PC-3 (cell line): ENCODE measurements around the gene TANC1. TPM values are rescaled to one million over a fixed set of nuclear protein-coding genes. Genes with fewer than 3 reads are reported as not detected.

Source experiments
- ATAC-seq: fragments of 200-7000 bp; cut with Tn5 transposase; 2 replicates; pipeline ENCODE4 v1.9.1; 2020; ENCODE audit warnings: mild to moderate bottlenecking, moderate library complexity
- BruUV-seq: library from RNA; stranded (reverse); fragments of 400-500 nt; replicated peaks from 2 replicates; lab custom pipeline; 2021; lab: Mats Ljungman, UMichigan
- CTCF ChIA-PET: fragments of 300-600 bp; sonication (Branson Sonifier 250); formaldehyde crosslinking; loops from one replicate; lab custom pipeline; 2022; ENCODE audit warnings: antibody characterized with exemption; lab: Charles Lee
- POLR2A ChIA-PET: fragments of 300-600 bp; sonication (Branson Sonifier 250); formaldehyde crosslinking; loops from one replicate; lab custom pipeline; 2022; ENCODE audit warnings: antibody characterized with exemption; ENCODE audit not compliant: unreplicated experiment; lab: Charles Lee
- DNase-seq: peaks from one replicate; pipeline ENCODE4 v3.0.0-alpha.2; 2015
- H2AFZ ChIP-seq: fragments of 300-600 bp; sonication (generic); 2 replicates; pipeline ENCODE4 v1.6.0; 2016; ENCODE audit warnings: antibody characterized with exemption, low read length
- H3F3A ChIP-seq: fragments of 300-600 bp; sonication (generic); one replicate; pipeline ENCODE4 v1.6.0; 2017; ENCODE audit warnings: antibody characterized with exemption, low read length, control low read depth, mild to moderate bottlenecking; ENCODE audit not compliant: unreplicated experiment
- H3K27ac ChIP-seq: fragments of 300-600 bp; sonication (generic); 2 replicates; pipeline ENCODE4 v1.5.1; 2016; ENCODE audit warnings: mild to moderate bottlenecking, low read length
- H3K27me3 ChIP-seq: fragments of 300-600 bp; sonication (generic); 2 replicates; pipeline ENCODE4 v1.6.1; 2016; ENCODE audit warnings: low read length, mixed read lengths
- H3K36me3 ChIP-seq: fragments of 300-600 bp; sonication (generic); 2 replicates; pipeline ENCODE4 v1.6.1; 2016; ENCODE audit warnings: low read depth, mixed run types, low read length, mixed read lengths
- H3K4me1 ChIP-seq: fragments of 300-600 bp; sonication (generic); 2 replicates; pipeline ENCODE4 v1.5.1; 2016; ENCODE audit warnings: low read length; ENCODE audit not compliant: insufficient read depth
- H3K4me2 ChIP-seq: fragments of 300-600 bp; sonication (generic); 2 replicates; pipeline ENCODE4 v1.6.0; 2016; ENCODE audit warnings: low read length
- H3K4me3 ChIP-seq: fragments of 300-600 bp; sonication (generic); 2 replicates; pipeline ENCODE4 v1.5.1; 2016; ENCODE audit warnings: mild to moderate bottlenecking, low read length, mixed read lengths
- H3K79me2 ChIP-seq: fragments of 300-600 bp; sonication (generic); 2 replicates; pipeline ENCODE4 v1.6.1; 2017; ENCODE audit warnings: low read length, mixed read lengths
- H3K9ac ChIP-seq: fragments of 300-600 bp; sonication (generic); 2 replicates; pipeline ENCODE4 v1.6.0; 2016; ENCODE audit warnings: mild to moderate bottlenecking, low read length
- H3K9me2 ChIP-seq: fragments of 300-600 bp; sonication (generic); replicated peaks from 2 replicates; pipeline ENCODE4 v1.6.1; 2016; ENCODE audit warnings: mixed run types, low read length, mixed read lengths
- H3K9me3 ChIP-seq: fragments of 300-600 bp; sonication (generic); 2 replicates; pipeline ENCODE4 v1.6.1; 2016; ENCODE audit warnings: low read length, mixed read lengths
- H4K20me1 ChIP-seq: fragments of 300-600 bp; sonication (generic); 2 replicates; pipeline ENCODE4 v1.6.1; 2016; ENCODE audit warnings: low read length, mixed read lengths
- CTCF ChIP-seq: fragments of 300-600 bp; sonication (generic); conservative IDR thresholded peaks from 2 replicates; pipeline ENCODE4 v1.5.1; 2017; ENCODE audit warnings: antibody characterized with exemption, low read depth, mild to moderate bottlenecking, low read length
- EZH2 ChIP-seq: fragments of 300-600 bp; sonication (generic); IDR thresholded peaks from one replicate; pipeline ENCODE4 v1.6.1; 2017; ENCODE audit warnings: antibody characterized with exemption, mild to moderate bottlenecking, low read length; ENCODE audit not compliant: unreplicated experiment
- EZH2phosphoT487 ChIP-seq: fragments of 300-600 bp; sonication (generic); IDR thresholded peaks from 2 replicates; pipeline ENCODE4 v1.6.1; 2018; ENCODE audit warnings: mild to moderate bottlenecking, antibody characterized with exemption, low read length, borderline replicate concordance
- intact Hi-C: fragments of 100-400 bp; cut with micrococcal nuclease; formaldehyde crosslinking; loops from 2 replicates; pipeline ENCODE4 v1.9.0; 2023
- total RNA-seq: library from RNA; depleted of rRNA; stranded (reverse); fragments of >200 nt; gene quantifications from 2 replicates; pipeline ENCODE4 v1.2.3, GENCODE V29; 2014

The TANC1 gene
- total RNA-seq, 1 experiment from 2014 or later, result 17.6 TPM

GRCh38 chr2:158965107-158965506, 3.3 kb upstream of the TANC1 start:
- no peak overlapping the region for H3K4me2 ChIP-seq
- no peak overlapping the region for H2AFZ ChIP-seq
- H3K9me3 ChIP-seq, result no peaks in the 10 kb centered on the region
- H3K36me3 ChIP-seq, result no peaks in the 10 kb centered on the region
- ChIA-PET CTCF (no interaction called here), POLR2A (no interaction called here)
- intact Hi-C loops, result loop anchor here (5.0 kb wide), 3 partner anchors 43 to 132 kb away; no protein-coding TSS in a partner anchor
- peaks cover 8% of the 10 kb centered on the region for H3K4me1 ChIP-seq
- H3K79me2 ChIP-seq, result peaks cover 16% of the 10 kb centered on the region
- BruUV-seq, result no TSS peak
- no peaks in the 10 kb centered on the region for H3K9me2 ChIP-seq
- TF ChIP-seq EZH2, result no peak
- no peak for TF ChIP-seq CTCF
- no peak for TF ChIP-seq EZH2phosphoT487
- ATAC-seq, result no peak
- H3K4me3 ChIP-seq, result no peak overlapping the region
- DNase-seq, result no peak
- H3F3A ChIP-seq, result no peaks in the 10 kb centered on the region
- no peak overlapping the region for H3K27ac ChIP-seq
- H3K9ac ChIP-seq, result no peak overlapping the region
- H3K27me3 ChIP-seq, result no peaks in the 10 kb centered on the region
- no peaks in the 10 kb centered on the region for H4K20me1 ChIP-seq

- no peaks in the 10 kb centered on the region for H3F3A ChIP-seq
- ChIA-PET CTCF (no interaction called here), POLR2A (interaction anchor here (0.5 kb wide), 1 partner anchor 40 kb away, joined by 10 read pairs; no protein-coding TSS in a partner anchor)
- no peak overlapping the region for H3K27ac ChIP-seq
- H3K4me2 ChIP-seq, result no peak overlapping the region
- no peak for TF ChIP-seq EZH2
- TF ChIP-seq CTCF, result no peak
- TF ChIP-seq EZH2phosphoT487, result no peak
- H3K4me1 ChIP-seq, result peaks cover 10% of the 10 kb centered on the region
- DNase-seq (no peak), ATAC-seq (no peak)
- H3K9me2 ChIP-seq, result no peaks in the 10 kb centered on the region
- H4K20me1 ChIP-seq, result no peaks in the 10 kb centered on the region
- H3K79me2 ChIP-seq, result peaks cover 21% of the 10 kb centered on the region
- no peak overlapping the region for H3K9ac ChIP-seq
- no peak overlapping the region for H3K4me3 ChIP-seq
- intact Hi-C loops, result loop anchor here (5.0 kb wide), 3 partner anchors 43 to 132 kb away; no protein-coding TSS in a partner anchor
- no peaks in the 10 kb centered on the region for H3K36me3 ChIP-seq
- H3K9me3 ChIP-seq, result no peaks in the 10 kb centered on the region
- BruUV-seq, result no TSS peak
- H2AFZ ChIP-seq, result no peak overlapping the region
- no peaks in the 10 kb centered on the region for H3K27me3 ChIP-seq
These were observed 2.8 kb upstream of the TANC1 start for GRCh38 chr2:158965641-158966040.

- intact Hi-C loops, result loop anchor here (5.0 kb wide), 3 partner anchors 44 to 131 kb away; no protein-coding TSS in a partner anchor
- Histone ChIP-seq H3K27ac (no peak overlapping the region), H3K9me3 (no peaks in the 10 kb centered on the region), H3K9me2 (no peaks in the 10 kb centered on the region), H3K9ac (no peak overlapping the region), H3K27me3 (no peaks in the 10 kb centered on the region), H3K79me2 (peaks cover 28% of the 10 kb centered on the region), H3K4me3 (no peak overlapping the region), H3F3A (no peaks in the 10 kb centered on the region), H2AFZ (0 out of 2 replicates have a peak overlapping the region, but pooled peaks have one; percentile 98), H4K20me1 (peaks cover 4% of the 10 kb centered on the region; the same call in 1 of the 2 replicates), H3K4me1 (peaks cover 16% of the 10 kb centered on the region), H3K4me2 (no peak overlapping the region), H3K36me3 (no peaks in the 10 kb centered on the region)
- no peak for TF ChIP-seq EZH2
- no peak for TF ChIP-seq CTCF
- no peak for TF ChIP-seq EZH2phosphoT487
- DNase-seq (no peak), ATAC-seq (no peak)
- CTCF ChIA-PET, result no interaction called here
- BruUV-seq, result no TSS peak
- POLR2A ChIA-PET, result no interaction called here
These were observed 2.1 kb upstream of the TANC1 start for GRCh38 chr2:158966312-158966711.
